H9 (cell line): ENCODE results near the gene SMIM41. TPM values are rescaled to one million over a fixed set of nuclear protein-coding genes. Genes with fewer than 3 reads are reported as not detected.

ENCODE experiments used
- DNase-seq: peaks from one replicate; pipeline ENCODE4 v3.0.0-alpha.2; 2017
- H2AFZ ChIP-seq: one replicate; pipeline ENCODE4 v1.6.1; 2013; ENCODE audit warnings: mild to moderate bottlenecking, low read length, control low read depth, moderate library complexity
- H2AK5ac ChIP-seq: 2 replicates; pipeline ENCODE4 v1.6.1; 2013; ENCODE audit warnings: low read length, control low read depth, mixed read lengths; ENCODE audit not compliant: insufficient read length
- H2BK120ac ChIP-seq: one replicate; pipeline ENCODE4 v1.6.1; 2013; ENCODE audit warnings: low read depth, mild to moderate bottlenecking, low read length, control low read depth, inconsistent platforms; ENCODE audit not compliant: poor library complexity, severe bottlenecking
- H2BK12ac ChIP-seq: 2 replicates; pipeline ENCODE4 v1.6.1; 2013; ENCODE audit warnings: low read length, control low read depth, mixed read lengths, low read depth; ENCODE audit not compliant: insufficient read length
- H2BK15ac ChIP-seq: 2 replicates; pipeline ENCODE4 v1.6.1; 2013; ENCODE audit warnings: low read depth, low read length, control low read depth
- H2BK20ac ChIP-seq: one replicate; pipeline ENCODE4 v1.6.1; 2013; ENCODE audit warnings: low read depth, mild to moderate bottlenecking, low read length, control low read depth, inconsistent platforms; ENCODE audit not compliant: poor library complexity, severe bottlenecking
- H2BK5ac ChIP-seq: 2 replicates; pipeline ENCODE4 v1.6.1; 2013; ENCODE audit warnings: low read length, control low read depth, mixed read lengths; ENCODE audit not compliant: insufficient read length
- H3K14ac ChIP-seq: 2 replicates; pipeline ENCODE4 v1.6.1; 2013; ENCODE audit warnings: low read length, control low read depth; ENCODE audit not compliant: insufficient read depth
- H3K18ac ChIP-seq: 2 replicates; pipeline ENCODE4 v1.6.1; 2013; ENCODE audit warnings: low read depth, mild to moderate bottlenecking, mixed read lengths, low read length, control low read depth; ENCODE audit not compliant: insufficient read length
- H3K23ac ChIP-seq: 2 replicates; pipeline ENCODE4 v1.6.1; 2013; ENCODE audit warnings: low read length, control low read depth, mixed read lengths, low read depth; ENCODE audit not compliant: insufficient read length
- H3K23me2 ChIP-seq: 2 replicates; pipeline ENCODE4 v1.6.1; 2013; ENCODE audit warnings: low read depth, mild to moderate bottlenecking, mixed read lengths, low read length, control low read depth; ENCODE audit not compliant: insufficient read length, poor library complexity, severe bottlenecking
- H3K27ac ChIP-seq: 2 replicates; pipeline ENCODE4 v1.5.1; 2013; ENCODE audit warnings: low read length, control low read depth, mixed read lengths, low read depth; ENCODE audit not compliant: insufficient read length
- H3K27me3 ChIP-seq: 2 replicates; pipeline ENCODE4 v1.6.1; 2013; ENCODE audit warnings: low read length, control low read depth, inconsistent platforms; ENCODE audit not compliant: insufficient read depth
- H3K4ac ChIP-seq: 2 replicates; pipeline ENCODE4 v1.6.1; 2013; ENCODE audit warnings: low read depth, mild to moderate bottlenecking, control low read depth, inconsistent platforms, low read length, moderate library complexity
- H3K4me1 ChIP-seq: 2 replicates; pipeline ENCODE4 v1.6.1; 2013; ENCODE audit warnings: low read length, control low read depth, inconsistent platforms; ENCODE audit not compliant: insufficient read depth
- H3K4me2 ChIP-seq: 2 replicates; pipeline ENCODE4 v1.6.1; 2013; ENCODE audit warnings: low read length, control low read depth, mixed read lengths; ENCODE audit not compliant: insufficient read length, insufficient read depth
- H3K56ac ChIP-seq: 2 replicates; pipeline ENCODE4 v1.6.1; 2013; ENCODE audit warnings: low read depth, mild to moderate bottlenecking, mixed read lengths, low read length, control low read depth; ENCODE audit not compliant: insufficient read length
- H3K79me1 ChIP-seq: 2 replicates; pipeline ENCODE4 v1.6.1; 2013; ENCODE audit warnings: low read depth, mild to moderate bottlenecking, moderate library complexity, low read length, control low read depth, inconsistent platforms; ENCODE audit not compliant: insufficient read depth, poor library complexity, severe bottlenecking
- H3K79me2 ChIP-seq: 2 replicates; pipeline ENCODE4 v1.6.1; 2013; ENCODE audit warnings: low read length, control low read depth, inconsistent platforms; ENCODE audit not compliant: insufficient read depth
- H3K9ac ChIP-seq: 2 replicates; pipeline ENCODE4 v1.6.1; 2013; ENCODE audit warnings: low read length, control low read depth, mixed read lengths; ENCODE audit not compliant: insufficient read length; ENCODE audit errors: extremely low read depth
- H3K9me3 ChIP-seq: one replicate; pipeline ENCODE4 v1.6.1; 2013; ENCODE audit warnings: low read depth, low read length, inconsistent platforms; ENCODE audit not compliant: control insufficient read depth
- H3T11ph ChIP-seq: one replicate; pipeline ENCODE4 v1.6.1; 2013; ENCODE audit warnings: mild to moderate bottlenecking, low read length, control low read depth, inconsistent platforms
- H4K20me1 ChIP-seq: one replicate; pipeline ENCODE4 v1.6.1; 2013; ENCODE audit not compliant: control insufficient read depth, insufficient read length, insufficient read depth
- H4K5ac ChIP-seq: 2 replicates; pipeline ENCODE4 v1.6.1; 2013; ENCODE audit warnings: low read depth, mild to moderate bottlenecking, mixed read lengths, low read length, control low read depth; ENCODE audit not compliant: insufficient read length
- H4K8ac ChIP-seq: replicated peaks from 2 replicates; pipeline ENCODE4 v1.6.1; 2013; ENCODE audit warnings: low read length, control low read depth, mixed read lengths, low read depth; ENCODE audit not compliant: insufficient read length
- H4K91ac ChIP-seq: 2 replicates; pipeline ENCODE4 v1.6.1; 2013; ENCODE audit warnings: low read depth, mild to moderate bottlenecking, moderate library complexity, mixed read lengths, low read length, control low read depth; ENCODE audit not compliant: insufficient read length
- H3K27ac Mint-ChIP-seq, 3 experiments: 2 replicates in 2 of 3; 3 replicates in 1 of 3; pipeline ENCODE4 v1.8.0; 2020 to 2021; ENCODE audit warnings: mixed read lengths in 3 of 3, mild to moderate bottlenecking in 1 of 3, moderate library complexity in 1 of 3
- H3K27me3 Mint-ChIP-seq: 2 replicates; pipeline ENCODE4 v1.8.0; 2021; ENCODE audit warnings: low read depth, mild to moderate bottlenecking, moderate library complexity, mixed read lengths
- H3K36me3 Mint-ChIP-seq, 3 experiments: 2 replicates in 2 of 3; 3 replicates in 1 of 3; pipeline ENCODE4 v1.8.0; 2020 to 2021; ENCODE audit warnings: low read depth in 3 of 3, mixed read lengths in 3 of 3; ENCODE audit not compliant: insufficient read depth in 1 of 3
- H3K4me1 Mint-ChIP-seq, 2 experiments: 2 replicates each; pipeline ENCODE4 v1.8.0; 2020; ENCODE audit warnings: mixed read lengths in 2 of 2
- H3K4me3 Mint-ChIP-seq, 2 experiments: 2 replicates in 1 of 2; 3 replicates in 1 of 2; pipeline ENCODE4 v1.8.0; 2020 to 2021; ENCODE audit warnings: mild to moderate bottlenecking in 2 of 2, mixed read lengths in 2 of 2, moderate library complexity in 1 of 2
- H3K9me3 Mint-ChIP-seq, 2 experiments: 2 replicates in 1 of 2; 3 replicates in 1 of 2; pipeline ENCODE4 v1.8.0; 2020; ENCODE audit warnings: mild to moderate bottlenecking in 2 of 2, mixed read lengths in 2 of 2, moderate library complexity in 1 of 2
- CTCF ChIP-seq: fragments of 200-600 bp; sonication (generic); conservative IDR thresholded peaks from 3 replicates; pipeline ENCODE4 v1.8.0; 2021; ENCODE audit warnings: antibody characterized with exemption, mild to moderate bottlenecking
- WGBS: extraction: QIAGEN DNeasy Blood & Tissue Kit; methylation state at CpG from one replicate; pipeline ENCODE4 v1.1.7; 2013; ENCODE audit warnings: missing lambda C conversion rate, low lambda C conversion rate, mixed read lengths; ENCODE audit not compliant: insufficient read length; ENCODE audit errors: extremely low coverage; 5-methylcytosine and 5-hydroxymethylcytosine counted together
- total RNA-seq: library from RNA; stranded (reverse); gene quantifications from 2 replicates; pipeline ENCODE4 v1.2.1, GENCODE V29; 2021

Gene SMIM41
- total RNA-seq, 1 experiment from 2014 or later: not detected

GRCh38 chr12:52119398-52120254, 40.1 kb downstream of the SMIM41 start:
- peak; percentile 96 for DNase-seq
- TF ChIP-seq CTCF: peak; percentile 97
- H4K91ac ChIP-seq: no peak overlapping the region
- Mint-ChIP-seq H3K27me3 (peaks cover 12% of the 10 kb centered on the region), H3K4me1 (peaks cover 58 to 75% of the 10 kb centered on the region in 2 experiments), H3K27ac (peak overlapping the region in 1 of 3 experiments; percentile 89; a peak in 2 of 7 replicates), H3K36me3 (no peaks in the 10 kb centered on the region; a peak in 1 of 7 replicates), H3K9me3 (no peaks in the 10 kb centered on the region), H3K4me3 (peak overlapping the region; percentile 44 to 66; a peak in 4 of 5 replicates)
- H3K27me3 ChIP-seq: no peaks in the 10 kb centered on the region
- no peak overlapping the region for H4K5ac ChIP-seq
- no peaks in the 10 kb centered on the region for H3K79me2 ChIP-seq
- no peaks in the 10 kb centered on the region for H4K20me1 ChIP-seq
- H3K4ac ChIP-seq: no peak overlapping the region
- H3K56ac ChIP-seq: no peak overlapping the region
- H3K14ac ChIP-seq: no peak overlapping the region
- no peak overlapping the region for H2BK5ac ChIP-seq
- no peak overlapping the region for H3K9ac ChIP-seq
- no peak overlapping the region for H2AFZ ChIP-seq
- H2BK120ac ChIP-seq: no peak overlapping the region
- H3K4me2 ChIP-seq: no peak overlapping the region
- no peak overlapping the region for H2BK20ac ChIP-seq
- H3K79me1 ChIP-seq: no peaks in the 10 kb centered on the region
- H2AK5ac ChIP-seq: no peak overlapping the region
- H2BK12ac ChIP-seq: no peak overlapping the region
- no peaks in the 10 kb centered on the region for H3K9me3 ChIP-seq
- H2BK15ac ChIP-seq: no peak overlapping the region
- H3K4me1 ChIP-seq: peaks cover 21% of the 10 kb centered on the region
- H3K18ac ChIP-seq: no peak overlapping the region
- no peak overlapping the region for H3K23ac ChIP-seq
- H3K27ac ChIP-seq: no peak overlapping the region
- H3K23me2 ChIP-seq: no peaks in the 10 kb centered on the region
- H4K8ac ChIP-seq: no peak overlapping the region
- H3T11ph ChIP-seq: no peak overlapping the region
- WGBS: no CpG with 5 or more reads among the region's 23 CpGs
